Stimulated activated effector memory CD8-positive, alpha-beta T cell treated with anti-CD3 and anti-CD28 coated beads, Interleukin-12 subunit alpha, Interleukin-12 subunit beta, amount 100 ng/mL, for 72 hours (primary cell): ENCODE data around the gene ADORA3.

ENCODE experiments used
- ATAC-seq: fragments of 150-1000 bp; cut with Tn5 transposase; 2 replicates; pipeline ENCODE4 v1.10.0; 2021
- DNase-seq, 2 donors: peaks; one replicate each; pipeline ENCODE4 v3.0.0; 2021 to 2022; ENCODE audit warnings: low spot score in 2 of 2
- H3K27ac Mint-ChIP-seq: one replicate; pipeline ENCODE4 v1.8.0; 2022; ENCODE audit warnings: mild to moderate bottlenecking, mixed read lengths
- H3K36me3 Mint-ChIP-seq: one replicate; pipeline ENCODE4 v1.8.0; 2022; ENCODE audit warnings: mild to moderate bottlenecking, mixed read lengths
- H3K4me1 Mint-ChIP-seq: one replicate; pipeline ENCODE4 v1.8.0; 2022; ENCODE audit warnings: mixed read lengths
- H3K4me3 Mint-ChIP-seq: one replicate; pipeline ENCODE4 v1.8.0; 2022; ENCODE audit warnings: mild to moderate bottlenecking, mixed read lengths
- H3K9me3 Mint-ChIP-seq: one replicate; pipeline ENCODE4 v1.8.0; 2022; ENCODE audit warnings: mixed read lengths

ADORA3 gene

DNA sequence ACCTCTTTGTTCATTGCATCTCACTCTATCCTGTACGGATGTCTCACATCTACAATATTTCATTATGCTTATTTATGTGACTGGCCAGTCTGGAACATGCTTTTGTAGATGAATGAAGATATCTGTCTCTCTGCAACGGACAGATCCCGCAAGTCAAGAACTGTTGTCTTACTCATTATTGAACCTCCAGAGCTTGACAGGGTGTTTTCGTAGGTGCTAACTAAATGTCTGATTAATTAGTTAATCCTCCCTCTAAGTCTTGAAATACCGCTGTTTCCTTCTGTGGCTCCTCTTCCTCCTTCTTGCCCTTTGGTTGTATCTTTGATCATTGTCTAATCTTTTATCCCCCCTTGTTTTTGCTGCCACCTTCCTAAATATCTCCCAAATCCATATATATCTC, 32.8 kb downstream of the ADORA3 start:
- Mint-ChIP-seq H3K27ac (no peak overlapping the region), H3K4me3 (no peak overlapping the region), H3K36me3 (peaks cover 6% of the 10 kb centered on the region), H3K4me1 (peaks cover 14% of the 10 kb centered on the region), H3K9me3 (no peaks in the 10 kb centered on the region)
- ATAC-seq (peak; percentile 29), DNase-seq (no peak)

DNA sequence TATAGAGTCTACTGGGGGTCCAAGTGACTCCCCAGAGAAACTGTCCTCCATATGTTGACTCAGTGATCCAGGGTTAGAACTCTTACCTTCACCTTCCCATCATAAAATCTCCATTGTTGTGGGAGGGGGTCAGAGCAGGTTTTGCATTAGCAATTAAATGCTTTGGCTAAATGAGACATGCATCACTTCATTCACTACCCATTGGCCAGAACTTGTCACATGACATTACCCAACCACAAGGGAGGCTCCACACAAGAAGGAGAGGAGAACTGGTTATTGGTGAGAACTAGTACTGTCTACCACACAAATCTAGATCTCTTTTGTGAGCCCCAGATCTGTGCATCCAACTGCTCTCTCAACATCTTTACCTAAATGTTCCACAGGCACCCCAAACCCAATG, 33.9 kb downstream of the ADORA3 start:
- Mint-ChIP-seq H3K36me3 (peaks cover 15% of the 10 kb centered on the region), H3K4me3 (no peak overlapping the region), H3K4me1 (peaks cover 7% of the 10 kb centered on the region), H3K9me3 (no peaks in the 10 kb centered on the region), H3K27ac (no peak overlapping the region)
- DNase-seq (no peak), ATAC-seq (no peak)

DNA sequence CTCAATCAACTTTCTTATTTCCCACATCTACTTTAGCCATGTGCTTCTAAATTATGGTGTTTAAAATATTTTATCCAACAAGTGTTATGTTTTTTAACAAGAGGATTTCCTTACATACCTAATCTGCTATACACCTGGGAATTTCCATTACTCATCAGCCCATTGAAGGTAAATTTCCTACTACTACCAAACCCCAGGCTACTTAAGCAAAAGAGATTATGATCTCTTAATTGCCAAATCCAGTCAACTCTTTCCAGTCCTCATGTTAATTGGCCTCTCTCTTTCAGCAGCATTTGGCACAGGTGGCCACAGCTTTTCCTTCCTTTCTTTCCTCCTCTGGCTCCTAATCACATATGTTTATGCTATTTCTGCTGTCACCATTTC, 34.7 kb downstream of the ADORA3 start:
- no peak for ATAC-seq
- peaks cover 22% of the 10 kb centered on the region for H3K36me3 Mint-ChIP-seq
- H3K27ac Mint-ChIP-seq: no peak overlapping the region
- H3K4me3 Mint-ChIP-seq: no peak overlapping the region
- DNase-seq: no peak
- H3K4me1 Mint-ChIP-seq: peaks cover 7% of the 10 kb centered on the region
- H3K9me3 Mint-ChIP-seq: no peaks in the 10 kb centered on the region

DNA sequence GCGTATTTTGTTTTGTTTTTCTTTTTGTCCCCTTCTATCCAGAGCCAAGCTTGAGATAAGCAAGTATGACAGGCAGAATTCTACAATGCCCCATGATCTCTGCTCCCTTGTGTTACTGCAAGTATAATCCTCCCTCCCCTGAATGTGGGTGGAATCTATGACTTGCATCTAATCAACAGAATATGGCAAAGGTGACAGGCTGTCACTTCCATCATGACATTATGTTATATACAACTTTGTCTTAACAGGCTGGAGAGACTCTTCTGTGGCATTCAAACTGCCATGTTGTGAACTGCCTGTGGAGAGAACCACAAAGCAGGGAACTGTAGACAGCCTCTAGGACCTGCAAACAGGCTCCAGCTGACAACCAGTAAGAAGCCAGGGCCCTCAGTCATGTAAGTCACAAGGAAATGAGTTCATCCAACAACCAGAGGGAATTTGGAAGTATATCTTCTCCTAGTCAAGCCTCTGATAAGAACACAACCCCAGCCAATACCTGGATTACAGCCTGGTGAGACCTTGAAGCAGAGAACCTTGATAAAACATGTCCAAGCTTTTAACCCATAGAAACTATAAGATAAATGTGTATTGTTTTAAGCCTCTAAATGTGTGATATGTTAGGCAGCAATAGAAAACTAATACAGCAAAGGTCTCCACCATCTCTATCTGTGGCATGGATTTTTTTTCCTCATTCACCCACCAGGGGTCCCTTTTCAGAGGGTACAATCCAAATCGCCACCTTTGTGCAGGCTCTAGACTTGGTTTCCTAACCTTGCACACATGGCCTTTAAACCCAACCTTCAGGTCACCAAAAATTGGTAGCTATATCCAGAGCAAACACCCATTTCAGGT, 35.3 kb downstream of the ADORA3 start:
- no peak overlapping the region for H3K4me3 Mint-ChIP-seq
- no peak for DNase-seq

DNA sequence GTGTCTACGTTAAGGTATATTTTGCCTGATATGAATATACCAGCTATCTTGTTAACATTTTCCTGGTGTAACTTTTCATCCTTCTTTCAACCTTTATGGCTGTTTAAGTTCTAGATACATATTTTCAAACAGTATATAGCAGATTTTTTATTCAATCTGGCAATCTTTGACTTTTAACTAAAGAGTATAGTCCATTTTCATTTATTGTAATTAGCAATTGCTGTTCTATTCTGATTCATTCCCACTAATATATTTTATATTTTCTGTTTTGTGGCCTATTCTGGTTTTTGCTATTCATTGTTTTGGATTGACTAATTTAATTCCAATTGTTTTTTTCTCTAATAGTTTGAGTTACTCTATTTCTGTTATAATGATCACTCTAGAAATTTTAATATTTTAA, 37.0 kb downstream of the ADORA3 start:
- no peak overlapping the region for H3K27ac Mint-ChIP-seq
- ATAC-seq (no peak), DNase-seq (no peak)
- no peak overlapping the region for H3K4me3 Mint-ChIP-seq
- H3K36me3 Mint-ChIP-seq: peaks cover 35% of the 10 kb centered on the region
- H3K9me3 Mint-ChIP-seq: no peaks in the 10 kb centered on the region
- peaks cover 10% of the 10 kb centered on the region for H3K4me1 Mint-ChIP-seq

More for the DNA sequence above, 35.3 kb downstream of the ADORA3 start:
- no peak for ATAC-seq
- H3K36me3 Mint-ChIP-seq: peaks cover 28% of the 10 kb centered on the region
- no peaks in the 10 kb centered on the region for H3K9me3 Mint-ChIP-seq
- H3K4me1 Mint-ChIP-seq: peaks cover 12% of the 10 kb centered on the region
- no peak overlapping the region for H3K27ac Mint-ChIP-seq

DNA sequence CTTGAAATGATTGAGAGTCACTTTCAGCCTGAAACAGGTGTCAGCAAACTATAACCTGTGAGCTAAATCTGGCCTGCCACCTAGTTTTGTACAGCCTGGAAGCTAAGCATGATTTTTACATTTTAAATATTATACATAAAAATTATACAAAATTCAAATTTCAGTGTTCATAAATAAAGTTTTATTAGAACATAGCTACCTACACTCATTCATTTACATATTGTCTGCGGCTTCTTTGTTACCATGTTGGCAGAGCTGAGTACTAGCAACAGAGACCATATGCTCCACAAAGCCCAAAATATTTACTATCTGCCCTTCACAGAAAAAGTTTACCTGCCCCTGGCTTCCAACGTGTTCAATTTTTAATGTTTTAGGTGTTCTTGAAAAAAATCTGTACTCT, 37.7 kb downstream of the ADORA3 start:
- H3K4me3 Mint-ChIP-seq: no peak overlapping the region
- ATAC-seq (no peak), DNase-seq (no peak)
- H3K9me3 Mint-ChIP-seq: no peaks in the 10 kb centered on the region
- H3K27ac Mint-ChIP-seq: no peak overlapping the region
- peaks cover 10% of the 10 kb centered on the region for H3K4me1 Mint-ChIP-seq
- H3K36me3 Mint-ChIP-seq: peaks cover 43% of the 10 kb centered on the region

DNA sequence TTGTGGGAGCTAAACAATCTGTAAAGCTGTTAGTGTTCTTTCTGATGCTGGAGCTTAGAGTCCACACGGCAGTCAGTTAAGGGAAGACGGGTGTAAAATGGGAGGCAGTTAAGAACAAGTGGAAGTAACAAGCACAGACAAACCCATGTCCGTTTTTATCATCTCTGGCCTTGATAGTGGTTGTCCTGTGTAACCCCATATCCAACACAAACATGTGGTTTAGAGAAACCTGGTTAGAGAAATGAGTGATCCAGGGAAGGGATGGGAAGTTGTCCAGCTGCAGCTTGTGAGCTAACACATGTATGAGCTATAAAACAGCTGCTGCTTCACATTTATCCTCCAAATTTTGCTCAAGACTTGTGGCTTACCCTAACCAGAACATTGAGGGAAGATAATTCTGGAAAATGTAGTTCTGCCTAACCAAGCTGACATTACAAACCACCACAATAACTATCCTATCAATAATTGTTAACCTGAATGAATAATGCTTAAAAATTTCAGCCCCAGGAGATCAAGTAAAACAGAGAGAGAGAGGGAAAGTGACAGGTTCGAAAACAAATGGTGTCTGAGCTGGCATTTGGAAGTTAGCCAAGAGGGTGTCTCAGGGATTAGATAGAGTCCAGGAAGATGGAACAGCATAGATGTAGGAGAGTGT, 40.3 kb downstream of the ADORA3 start:
- Mint-ChIP-seq H3K4me3 (no peak overlapping the region), H3K27ac (peak overlapping the region; percentile 44), H3K36me3 (peaks cover 69% of the 10 kb centered on the region), H3K9me3 (no peaks in the 10 kb centered on the region), H3K4me1 (peaks cover 10% of the 10 kb centered on the region)
- no peak for ATAC-seq
- peak in 1 of 2 donors; percentile 20 for DNase-seq

DNA sequence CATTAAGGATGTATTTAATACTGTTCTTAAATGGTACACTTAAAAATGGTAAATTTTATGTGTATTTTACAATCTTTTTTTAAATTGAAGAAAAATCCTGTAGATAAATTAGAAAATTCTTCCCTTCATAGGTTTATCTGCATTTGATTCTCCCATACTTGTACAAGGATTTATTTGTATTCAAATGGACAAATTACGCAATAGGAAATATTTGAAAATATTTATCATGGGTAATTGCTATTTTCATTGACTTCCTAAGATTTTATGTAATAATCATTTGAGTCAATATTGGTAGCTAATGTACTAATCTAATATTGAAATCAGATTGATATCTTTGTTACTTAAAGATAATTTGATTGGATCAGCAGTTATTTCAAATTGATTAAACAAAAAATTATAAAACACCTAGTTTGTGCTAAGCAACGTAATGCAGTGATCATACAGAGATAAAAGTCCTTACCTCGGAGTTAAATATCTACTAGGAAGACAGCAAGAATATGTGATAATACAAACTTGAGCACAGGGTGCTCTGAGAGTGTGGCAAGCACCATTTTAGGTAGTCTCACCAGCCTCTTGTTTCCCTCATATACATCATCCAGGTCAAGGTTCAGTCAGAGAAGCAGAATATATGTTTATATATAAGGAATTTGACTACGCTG, 40.9 kb downstream of the ADORA3 start:
- H3K27ac Mint-ChIP-seq: peak overlapping the region; percentile 44
- ATAC-seq (no peak), DNase-seq (no peak)
- H3K9me3 Mint-ChIP-seq: no peaks in the 10 kb centered on the region
- H3K4me3 Mint-ChIP-seq: no peak overlapping the region
- H3K4me1 Mint-ChIP-seq: peaks cover 10% of the 10 kb centered on the region
- H3K36me3 Mint-ChIP-seq: peaks cover 75% of the 10 kb centered on the region

DNA sequence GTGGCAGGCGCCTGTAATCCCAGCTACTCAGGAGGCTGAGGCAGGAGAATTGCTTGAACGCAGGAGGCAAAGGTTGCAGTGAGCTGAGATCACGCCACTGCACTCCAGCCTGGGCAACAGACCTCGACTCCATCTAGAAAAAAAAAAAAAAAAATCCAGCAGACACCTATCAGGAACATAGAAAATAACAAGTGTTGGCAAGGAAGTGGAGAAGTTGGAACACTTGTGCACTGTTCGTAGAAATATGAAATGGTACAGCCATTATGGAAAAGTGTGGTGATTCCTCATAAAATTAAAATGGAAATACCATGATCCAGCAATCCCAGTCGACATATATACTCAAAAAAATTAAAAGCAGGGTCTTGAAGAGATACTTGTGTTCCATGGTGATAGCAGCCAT, 41.7 kb downstream of the ADORA3 start:
- peaks cover 83% of the 10 kb centered on the region for H3K36me3 Mint-ChIP-seq
- no peak for DNase-seq
- no peak overlapping the region for H3K27ac Mint-ChIP-seq
- ATAC-seq: no peak
- peaks cover 10% of the 10 kb centered on the region for H3K4me1 Mint-ChIP-seq
- no peaks in the 10 kb centered on the region for H3K9me3 Mint-ChIP-seq
- H3K4me3 Mint-ChIP-seq: no peak overlapping the region

DNA sequence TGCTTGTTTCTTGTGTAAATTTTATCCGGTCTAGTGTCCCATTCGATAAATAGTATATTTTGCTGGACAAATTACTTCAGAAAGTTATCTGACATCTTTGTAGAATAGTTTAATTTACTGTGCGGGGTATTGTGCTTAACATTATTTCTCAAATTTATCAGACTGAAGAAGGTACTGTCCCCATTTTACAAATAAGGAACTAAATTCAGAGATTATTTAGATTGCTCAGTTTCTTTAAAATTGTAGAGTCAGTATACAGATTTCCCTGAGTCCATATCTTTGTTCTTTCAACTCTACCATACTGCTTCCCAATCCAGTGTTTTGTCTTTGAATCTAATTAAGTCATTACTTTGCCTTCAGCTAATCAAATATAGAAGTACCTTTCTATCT, 47.8 kb downstream of the ADORA3 start:
- Mint-ChIP-seq H3K4me1 (peaks cover 55% of the 10 kb centered on the region), H3K4me3 (peak overlapping the region; percentile 31), H3K9me3 (no peaks in the 10 kb centered on the region), H3K27ac (peak overlapping the region; percentile 46), H3K36me3 (peaks cover 92% of the 10 kb centered on the region)
- no peak for DNase-seq
- ATAC-seq: no peak

DNA sequence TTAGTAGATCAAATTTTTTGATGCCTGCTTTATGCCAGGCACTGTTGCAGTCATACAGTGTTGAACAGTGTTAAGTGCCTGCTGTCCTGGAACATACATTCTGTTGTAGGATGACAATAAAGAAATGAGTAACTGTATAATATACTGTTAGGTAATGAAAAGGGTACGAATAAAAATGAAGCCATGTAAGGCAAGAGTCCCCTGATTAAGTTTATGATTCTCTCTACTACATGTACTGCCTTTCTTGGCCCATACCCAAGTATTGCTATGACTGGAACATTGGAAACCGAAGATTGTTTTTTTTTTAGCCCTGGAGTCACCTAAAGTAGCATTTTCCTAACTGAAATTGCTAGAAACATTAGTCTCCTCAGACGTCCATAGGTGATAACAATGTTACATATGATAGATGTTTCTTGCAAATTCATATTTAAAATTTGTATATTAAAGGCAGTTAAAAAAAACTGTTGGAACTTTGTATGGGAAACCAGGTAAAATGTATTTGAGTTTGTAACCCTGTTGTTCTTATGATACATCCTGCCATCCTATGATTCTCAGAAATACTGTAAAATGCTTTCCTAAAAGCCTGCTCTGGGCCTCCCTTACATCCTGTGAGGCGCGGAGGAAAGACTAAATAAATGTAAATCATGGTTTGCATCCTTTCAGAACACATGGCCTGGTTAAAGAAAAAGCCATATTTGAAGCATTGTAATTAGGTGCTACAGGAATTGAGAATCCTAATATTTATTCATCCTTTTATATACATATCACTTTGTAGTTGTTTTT, 48.4 kb downstream of the ADORA3 start:
- ATAC-seq (peak; percentile 94), DNase-seq (no peak)
- Mint-ChIP-seq H3K9me3 (no peaks in the 10 kb centered on the region), H3K4me3 (peak overlapping the region; percentile 31), H3K27ac (peak overlapping the region; percentile 46), H3K36me3 (peaks cover 89% of the 10 kb centered on the region), H3K4me1 (peaks cover 59% of the 10 kb centered on the region)

DNA sequence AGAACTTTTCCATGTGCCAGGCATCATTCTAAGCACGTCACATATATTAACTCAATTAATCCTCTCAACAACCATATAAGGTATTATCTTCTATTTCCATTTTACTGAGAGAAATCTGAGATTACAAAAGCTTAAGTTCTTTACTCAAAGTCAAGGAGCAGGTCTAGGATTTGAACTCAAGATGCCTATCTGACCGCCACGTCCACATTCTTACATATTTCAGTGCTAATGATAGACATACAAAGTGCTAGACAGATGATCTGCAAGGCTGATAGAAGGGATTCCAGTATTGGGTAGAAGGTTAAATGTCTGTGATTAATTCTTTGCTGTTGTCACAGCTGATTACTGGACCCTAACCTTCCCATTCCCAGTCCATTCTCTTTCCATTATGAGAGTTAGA, 49.7 kb downstream of the ADORA3 start:
- H3K4me1 Mint-ChIP-seq: peaks cover 62% of the 10 kb centered on the region
- no peak overlapping the region for H3K4me3 Mint-ChIP-seq
- DNase-seq: no peak
- H3K27ac Mint-ChIP-seq: no peak overlapping the region
- no peak for ATAC-seq
- peaks cover 86% of the 10 kb centered on the region for H3K36me3 Mint-ChIP-seq
- no peaks in the 10 kb centered on the region for H3K9me3 Mint-ChIP-seq

DNA sequence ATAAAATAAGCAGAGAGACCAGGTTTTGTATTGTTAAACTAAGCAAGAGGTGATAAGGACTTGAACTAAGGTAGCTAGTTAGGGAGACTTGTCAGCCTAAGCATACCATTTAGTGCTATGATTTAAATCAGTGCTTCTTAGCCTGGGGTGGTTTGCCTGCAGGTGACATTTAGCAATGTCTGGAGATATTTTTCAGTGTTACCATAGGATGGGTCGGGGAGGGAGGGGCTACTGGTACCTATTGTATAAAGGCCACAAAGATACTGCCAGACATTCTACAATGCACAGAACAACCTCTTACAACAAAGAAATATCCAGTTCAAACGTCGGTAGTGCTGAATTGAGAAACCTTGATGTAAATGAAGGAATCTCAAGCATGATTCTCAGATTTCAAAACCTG, 50.9 kb downstream of the ADORA3 start:
- H3K4me1 Mint-ChIP-seq: peaks cover 70% of the 10 kb centered on the region
- H3K27ac Mint-ChIP-seq: peak overlapping the region; percentile 99
- H3K36me3 Mint-ChIP-seq: peaks cover 85% of the 10 kb centered on the region
- no peak overlapping the region for H3K4me3 Mint-ChIP-seq
- ATAC-seq (no peak), DNase-seq (no peak)
- no peaks in the 10 kb centered on the region for H3K9me3 Mint-ChIP-seq

DNA sequence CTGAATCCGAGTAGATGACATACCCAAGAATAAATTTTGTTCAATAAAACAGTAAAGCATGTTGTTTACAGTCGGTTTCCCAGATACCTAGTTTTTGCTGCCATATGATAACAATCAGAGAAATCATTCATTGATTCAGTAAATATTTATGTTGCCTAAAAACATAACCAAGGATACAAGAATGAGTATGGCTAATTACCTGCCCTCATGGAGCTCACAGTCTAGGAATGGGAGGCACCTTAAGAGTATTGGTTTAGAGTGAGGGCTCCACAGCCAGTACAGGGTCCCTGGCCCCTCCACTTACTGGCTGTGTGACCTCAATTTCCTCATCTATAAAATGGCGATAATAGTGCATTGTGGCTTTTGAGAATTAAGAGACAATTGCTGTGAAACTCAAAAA, 53.2 kb downstream of the ADORA3 start:
- DNase-seq (no peak), ATAC-seq (no peak)
- Mint-ChIP-seq H3K36me3 (peaks cover 83% of the 10 kb centered on the region), H3K9me3 (no peaks in the 10 kb centered on the region), H3K27ac (peak overlapping the region; percentile 99), H3K4me1 (peaks cover 73% of the 10 kb centered on the region), H3K4me3 (peak overlapping the region; percentile 99)

DNA sequence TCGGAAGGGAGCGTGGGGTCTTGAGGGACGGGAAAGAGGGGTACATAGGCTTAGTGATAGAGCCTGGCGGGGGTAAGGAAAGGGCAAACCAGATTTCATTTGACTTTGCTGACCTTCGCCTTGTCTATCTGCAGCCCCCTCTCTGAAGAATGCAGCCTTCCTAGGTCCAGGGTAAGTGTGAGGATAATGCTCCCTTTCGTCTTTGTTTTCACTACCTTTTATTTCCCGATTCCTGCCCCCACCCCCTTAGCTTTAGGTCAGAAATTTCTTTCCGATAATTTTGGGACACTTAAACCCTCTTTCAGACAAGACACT, 53.8 kb downstream of the ADORA3 start:
- no peak for DNase-seq
- peaks cover 69% of the 10 kb centered on the region for H3K4me1 Mint-ChIP-seq
- no peaks in the 10 kb centered on the region for H3K9me3 Mint-ChIP-seq
- H3K36me3 Mint-ChIP-seq: peaks cover 83% of the 10 kb centered on the region
- ATAC-seq: no peak
- peak overlapping the region; percentile 99 for H3K27ac Mint-ChIP-seq
- peak overlapping the region; percentile 99 for H3K4me3 Mint-ChIP-seq
